Mammary epithelial cell (primary cell): ENCODE results near the gene SMCO3.

ENCODE experiments used
- CTCF ChIP-seq, 2 donors: IDR thresholded peaks in 1 of 2; conservative IDR thresholded peaks in 1 of 2; 2 replicates each; pipeline ENCODE4 v1.5.1; 2011 to 2012; ENCODE audit warnings: inconsistent platforms in 2 of 2, low read length in 2 of 2, mild to moderate bottlenecking in 2 of 2, control low read depth in 1 of 2, low read depth in 1 of 2; ENCODE audit not compliant: insufficient read depth in 1 of 2; ENCODE audit errors: extremely low read depth in 1 of 2
- EZH2 ChIP-seq: IDR thresholded peaks from 2 replicates; pipeline ENCODE4 v1.6.1; 2012; ENCODE audit warnings: low read length, inconsistent platforms, borderline replicate concordance

DNA sequence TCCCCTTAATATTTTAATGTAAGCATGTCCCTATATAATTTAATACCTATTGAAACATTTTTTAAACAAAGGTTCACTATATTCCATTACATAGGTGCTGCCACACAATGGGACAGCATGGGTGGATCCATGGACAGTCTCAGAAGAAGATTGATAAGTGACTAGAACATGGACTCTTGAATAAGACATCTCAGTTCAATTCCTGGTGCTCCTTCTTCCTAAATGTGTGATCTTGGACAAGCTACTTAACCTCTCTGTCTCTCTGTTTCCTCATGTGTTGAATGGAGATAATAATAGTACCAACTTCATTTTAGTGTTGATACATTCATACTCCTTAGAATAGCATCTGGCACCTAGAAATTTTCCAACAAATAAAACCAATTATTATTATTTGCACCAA is 30.4 kb upstream of the SMCO3 start:
- TF ChIP-seq CTCF (conservative IDR thresholded peaks at IDR 0.05 in 1 of 2, IDR thresholded peaks at IDR 0.05 in 1 of 2; ENCODE audit: extremely low read depth in 1 of 2, insufficient read depth in 1 of 2, low read depth in 1 of 2, low read length in 2 of 2) (no peak), EZH2 (no peak)
